Mesenchymal stem cell (in vitro differentiated cells and primary cell): ENCODE data around the gene KCNG2.

Experiments
- DNase-seq: peaks from one replicate; pipeline ENCODE4 v3.0.0-alpha.2; 2013
- H2AFZ ChIP-seq: one replicate; pipeline ENCODE4 v1.6.1; 2013; ENCODE audit warnings: low read depth, mild to moderate bottlenecking, control low read depth, inconsistent platforms, low read length, moderate library complexity
- H2AK5ac ChIP-seq: 2 replicates; pipeline ENCODE4 v1.6.1; 2013; ENCODE audit warnings: low read length, moderate library complexity, mild to moderate bottlenecking, inconsistent platforms; ENCODE audit not compliant: severe bottlenecking
- H2BK120ac ChIP-seq: one replicate; pipeline ENCODE4 v1.6.1; 2013; ENCODE audit warnings: low read depth, mild to moderate bottlenecking, inconsistent platforms, low read length, moderate library complexity
- H2BK12ac ChIP-seq, 2 experiments: one replicate each; pipeline ENCODE4 v1.6.1; 2013; ENCODE audit warnings: inconsistent platforms in 2 of 2, low read length in 2 of 2, mild to moderate bottlenecking in 2 of 2, moderate library complexity in 2 of 2, control low read depth in 1 of 2
- H2BK15ac ChIP-seq: one replicate; pipeline ENCODE4 v1.6.1; 2013; ENCODE audit warnings: mild to moderate bottlenecking, low read depth, inconsistent platforms; ENCODE audit not compliant: poor library complexity, severe bottlenecking
- H2BK5ac ChIP-seq: 2 replicates; pipeline ENCODE4 v1.6.1; 2013; ENCODE audit warnings: low read depth, mild to moderate bottlenecking, low read length, control low read depth, inconsistent platforms; ENCODE audit not compliant: poor library complexity, severe bottlenecking
- H3K14ac ChIP-seq, 2 experiments: one replicate each; pipeline ENCODE4 v1.6.1; 2013; ENCODE audit warnings: inconsistent platforms in 2 of 2, low read length in 2 of 2, control low read depth in 1 of 2, mild to moderate bottlenecking in 1 of 2, moderate library complexity in 1 of 2
- H3K18ac ChIP-seq, 2 experiments: one replicate each; pipeline ENCODE4 v1.6.1; 2013; ENCODE audit warnings: inconsistent platforms in 2 of 2, low read length in 2 of 2, control low read depth in 1 of 2, low read depth in 1 of 2, mild to moderate bottlenecking in 1 of 2
- H3K23ac ChIP-seq, 2 experiments: one replicate each; pipeline ENCODE4 v1.6.1; 2013; ENCODE audit warnings: inconsistent platforms in 2 of 2, low read length in 2 of 2, mild to moderate bottlenecking in 2 of 2, moderate library complexity in 2 of 2, control low read depth in 1 of 2
- H3K27ac ChIP-seq: 2 replicates; pipeline ENCODE4 v1.5.1; 2013; ENCODE audit warnings: mild to moderate bottlenecking, moderate library complexity, low read length, control low read depth, inconsistent platforms; ENCODE audit not compliant: poor library complexity, severe bottlenecking
- H3K27me3 ChIP-seq, 2 experiments: 2 replicates each; pipeline versions ENCODE4 v1.6.1 to v1.7.0; 2013; ENCODE audit warnings: low read length in 2 of 2, mild to moderate bottlenecking in 2 of 2, moderate library complexity in 2 of 2, control low read depth in 1 of 2, inconsistent platforms in 1 of 2; ENCODE audit not compliant: control insufficient read depth in 1 of 2, insufficient read depth in 1 of 2
- H3K36me3 ChIP-seq, 2 experiments: 2 replicates each; pipeline versions ENCODE4 v1.6.1 to v1.7.0; 2013; ENCODE audit warnings: low read length in 2 of 2, control low read depth in 1 of 2, inconsistent platforms in 1 of 2, low read depth in 1 of 2, mild to moderate bottlenecking in 1 of 2; ENCODE audit not compliant: insufficient read depth in 2 of 2, control insufficient read depth in 1 of 2
- H3K4ac ChIP-seq, 2 experiments: one replicate each; pipeline ENCODE4 v1.6.1; 2013; ENCODE audit warnings: inconsistent platforms in 2 of 2, low read length in 2 of 2, mild to moderate bottlenecking in 2 of 2, moderate library complexity in 2 of 2, control low read depth in 1 of 2, low read depth in 1 of 2
- H3K4me1 ChIP-seq: 2 replicates; pipeline ENCODE4 v1.6.1; 2013; ENCODE audit warnings: low read depth, low read length, control low read depth; ENCODE audit not compliant: control insufficient read depth, insufficient read depth
- H3K4me2 ChIP-seq: 2 replicates; pipeline ENCODE4 v1.6.1; 2013; ENCODE audit warnings: low read length, mild to moderate bottlenecking, inconsistent platforms; ENCODE audit not compliant: poor library complexity, severe bottlenecking
- H3K4me3 ChIP-seq, 2 experiments: 2 replicates each; pipeline versions ENCODE4 v1.5.1 to v1.7.0; 2013; ENCODE audit warnings: low read length in 2 of 2, mild to moderate bottlenecking in 2 of 2, control low read depth in 1 of 2, low read depth in 1 of 2; ENCODE audit not compliant: insufficient read depth in 1 of 2
- H3K79me1 ChIP-seq: replicated peaks from 2 replicates; pipeline ENCODE4 v1.6.1; 2013; ENCODE audit warnings: mild to moderate bottlenecking, control low read depth, low read length, inconsistent platforms; ENCODE audit not compliant: poor library complexity, severe bottlenecking
- H3K9ac ChIP-seq: 2 replicates; pipeline ENCODE4 v1.7.0; 2013; ENCODE audit warnings: mild to moderate bottlenecking, low read length, moderate library complexity
- H3K9me3 ChIP-seq: 2 replicates; pipeline ENCODE4 v1.7.0; 2013; ENCODE audit warnings: mild to moderate bottlenecking, low read length; ENCODE audit not compliant: control insufficient read depth
- H4K8ac ChIP-seq: one replicate; pipeline ENCODE4 v1.6.1; 2013; ENCODE audit warnings: inconsistent platforms, mild to moderate bottlenecking, low read length, moderate library complexity
- H4K91ac ChIP-seq: one replicate; pipeline ENCODE4 v1.6.1; 2013; ENCODE audit warnings: mild to moderate bottlenecking, low read length, inconsistent platforms
- WGBS: methylation state at CpG from one replicate; pipeline ENCODE4 v1.1.7; 2013; ENCODE audit warnings: mixed read lengths; 5-methylcytosine and 5-hydroxymethylcytosine counted together

Gene KCNG2

DNA sequence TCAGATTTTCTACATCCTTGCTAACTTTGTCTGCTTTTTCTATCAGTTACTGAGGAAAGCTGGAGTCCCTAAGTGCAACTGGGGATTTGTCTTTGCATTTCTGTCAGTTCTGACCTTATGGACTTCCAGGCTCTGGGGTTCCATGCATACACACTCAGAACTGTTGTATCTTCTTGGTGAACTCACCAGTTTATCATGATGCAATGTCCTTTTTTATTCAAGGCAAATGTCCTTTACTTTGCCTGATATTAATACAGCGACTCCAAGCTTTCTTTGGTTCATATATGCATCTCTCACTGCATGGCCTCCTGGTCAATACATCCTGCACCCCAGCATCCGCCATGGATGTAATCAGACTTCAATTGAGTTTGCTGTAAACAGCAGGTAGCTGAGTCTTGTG lies 109.0 kb downstream of the KCNG2 start:
- no peak overlapping the region for H3K4me2 ChIP-seq
- no peaks in the 10 kb centered on the region for H3K27me3 ChIP-seq
- no peak overlapping the region for H3K27ac ChIP-seq
- no peak overlapping the region for H2BK120ac ChIP-seq
- H3K4me1 ChIP-seq, result peaks cover 8% of the 10 kb centered on the region
- H3K4me3 ChIP-seq, result no peak overlapping the region
- H2AFZ ChIP-seq, result no peak overlapping the region
- no peak overlapping the region for H4K8ac ChIP-seq
- no peak overlapping the region for H3K4ac ChIP-seq
- WGBS, result 97% methylated on average over 2 of the region's 2 CpGs
- H3K14ac ChIP-seq, result no peak overlapping the region
- DNase-seq, result no peak
- H2BK5ac ChIP-seq, result no peak overlapping the region
- H2BK15ac ChIP-seq, result no peak overlapping the region
- no peak overlapping the region for H3K9ac ChIP-seq
- peaks cover 40% of the 10 kb centered on the region for H3K79me1 ChIP-seq
- H2BK12ac ChIP-seq, result no peak overlapping the region
- H3K23ac ChIP-seq, result no peak overlapping the region
- H3K9me3 ChIP-seq, result no peaks in the 10 kb centered on the region
- H3K18ac ChIP-seq, result no peak overlapping the region
- H3K36me3 ChIP-seq, result peaks cover 28 to 44% of the 10 kb centered on the region in 2 experiments
- H2AK5ac ChIP-seq, result no peak overlapping the region
- no peak overlapping the region for H4K91ac ChIP-seq

DNA sequence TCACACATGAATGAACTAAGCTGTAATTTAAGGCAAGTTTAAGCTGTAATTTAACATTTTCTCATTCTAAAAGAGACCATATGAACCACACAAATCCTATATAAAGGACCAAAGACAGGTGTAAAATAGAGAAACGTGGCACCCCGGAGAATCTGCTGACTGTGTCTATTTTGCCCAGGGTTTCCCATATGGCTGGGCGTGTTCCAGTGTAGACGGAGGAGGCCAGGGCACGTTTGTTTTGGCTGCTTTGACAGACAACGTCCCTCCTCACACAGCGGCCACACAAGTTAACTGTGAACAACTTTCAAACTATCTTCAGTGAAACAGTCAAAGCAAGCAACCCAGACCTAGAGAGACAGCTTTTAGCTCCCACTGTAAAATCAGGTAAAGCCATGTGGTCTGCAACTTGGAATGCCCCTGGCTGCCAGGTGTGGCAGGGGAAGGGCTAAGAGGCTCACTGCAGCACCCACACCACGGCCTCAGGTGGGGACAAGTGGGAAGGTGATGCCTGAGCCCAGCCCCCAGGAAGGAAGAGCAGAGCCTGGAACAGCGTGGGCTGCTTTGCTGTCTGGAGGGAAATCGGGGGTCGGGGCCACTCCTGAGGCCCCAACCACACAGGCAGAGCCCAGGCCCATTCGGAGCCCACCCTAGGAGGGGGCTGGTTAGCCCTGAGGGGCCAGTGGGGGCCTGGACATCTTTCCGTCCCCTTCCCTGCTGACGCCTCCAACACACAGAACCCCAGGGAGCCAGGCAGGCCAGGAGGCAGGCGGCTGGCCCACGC lies 113.0 kb downstream of the KCNG2 start:
- Histone ChIP-seq H3K4me3 (no peak overlapping the region), H3K27ac (no peak overlapping the region), H2AK5ac (no peak overlapping the region), H3K79me1 (peaks cover 35% of the 10 kb centered on the region), H2BK120ac (no peak overlapping the region), H2BK12ac (no peak overlapping the region), H3K9me3 (no peaks in the 10 kb centered on the region), H3K4ac (no peak overlapping the region), H3K36me3 (peaks cover 23 to 43% of the 10 kb centered on the region in 2 experiments), H4K91ac (no peak overlapping the region), H4K8ac (no peak overlapping the region), H3K9ac (no peak overlapping the region), H3K23ac (no peak overlapping the region), H3K4me1 (peaks cover 23% of the 10 kb centered on the region), H2BK5ac (no peak overlapping the region), H3K14ac (no peak overlapping the region), H2AFZ (no peak overlapping the region), H3K18ac (no peak overlapping the region), H3K27me3 (no peaks in the 10 kb centered on the region), H3K4me2 (no peak overlapping the region), H2BK15ac (no peak overlapping the region)
- no peak for DNase-seq
- 86% methylated on average over 15 of the region's 16 CpGs for WGBS

DNA sequence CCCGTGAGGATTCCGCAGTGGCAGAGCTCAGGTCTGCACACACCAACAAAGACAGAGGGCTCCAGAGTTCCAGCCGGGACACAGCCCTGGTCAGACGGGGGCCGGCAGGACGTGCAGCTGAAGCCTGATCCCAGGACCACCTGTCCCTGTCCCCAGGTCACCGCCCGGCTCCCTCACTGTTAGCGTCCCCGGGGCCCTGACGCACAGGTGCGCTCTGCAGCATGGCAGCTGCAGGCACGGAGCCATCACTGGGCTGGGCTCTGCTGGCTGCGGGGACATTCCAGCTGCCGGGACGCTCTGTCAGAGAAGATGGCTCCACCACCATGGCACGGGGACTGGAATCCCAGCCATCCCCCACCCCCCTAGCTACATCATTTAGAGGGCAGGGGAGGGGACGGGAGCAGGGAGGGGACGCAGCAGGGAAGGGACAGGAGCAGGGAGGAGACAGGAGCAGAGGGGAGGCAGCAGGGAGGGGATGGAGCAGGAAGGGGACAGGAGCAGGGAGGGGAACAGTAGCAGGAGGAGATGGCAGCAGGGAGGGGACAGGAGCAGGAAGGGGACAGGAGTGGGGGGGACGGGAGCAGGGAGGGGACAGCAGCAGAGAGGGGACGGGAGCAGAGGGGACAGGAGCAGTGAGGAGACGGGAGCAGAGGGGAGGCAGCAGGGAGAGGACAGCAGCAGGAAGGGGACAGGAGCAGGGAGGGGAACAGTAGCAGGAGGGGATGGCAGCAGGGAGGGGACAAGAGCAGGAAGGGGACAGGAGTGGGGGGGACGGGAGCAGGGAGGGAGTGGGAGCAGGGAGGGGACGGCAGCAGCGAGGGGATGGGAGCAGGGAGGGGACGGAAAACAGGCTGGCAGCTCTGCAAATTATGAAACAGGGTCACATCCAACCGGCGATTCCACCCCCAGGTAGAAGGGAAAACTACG lies 113.9 kb downstream of the KCNG2 start:
- Histone ChIP-seq H3K4me3 (peak overlapping the region in 1 of 2 experiments; percentile 19), H2AK5ac (no peak overlapping the region), H3K9me3 (no peaks in the 10 kb centered on the region), H3K36me3 (peaks cover 30 to 51% of the 10 kb centered on the region in 2 experiments), H2BK5ac (no peak overlapping the region), H3K18ac (peak overlapping the region in 1 of 2 experiments; percentile 41), H3K79me1 (peaks cover 42% of the 10 kb centered on the region), H3K4me1 (peaks cover 23% of the 10 kb centered on the region), H3K4me2 (no peak overlapping the region), H2BK12ac (no peak overlapping the region), H2AFZ (no peak overlapping the region), H3K14ac (peak overlapping the region in 1 of 2 experiments; percentile 90), H3K27me3 (no peaks in the 10 kb centered on the region), H2BK15ac (no peak overlapping the region), H3K23ac (no peak overlapping the region), H4K91ac (peak overlapping the region; percentile 18), H3K27ac (no peak overlapping the region), H4K8ac (peak overlapping the region; percentile 35), H2BK120ac (no peak overlapping the region), H3K4ac (no peak overlapping the region), H3K9ac (no peak overlapping the region)
- DNase-seq, result no peak
- 73% methylated on average over 25 of the region's 29 CpGs for WGBS

DNA sequence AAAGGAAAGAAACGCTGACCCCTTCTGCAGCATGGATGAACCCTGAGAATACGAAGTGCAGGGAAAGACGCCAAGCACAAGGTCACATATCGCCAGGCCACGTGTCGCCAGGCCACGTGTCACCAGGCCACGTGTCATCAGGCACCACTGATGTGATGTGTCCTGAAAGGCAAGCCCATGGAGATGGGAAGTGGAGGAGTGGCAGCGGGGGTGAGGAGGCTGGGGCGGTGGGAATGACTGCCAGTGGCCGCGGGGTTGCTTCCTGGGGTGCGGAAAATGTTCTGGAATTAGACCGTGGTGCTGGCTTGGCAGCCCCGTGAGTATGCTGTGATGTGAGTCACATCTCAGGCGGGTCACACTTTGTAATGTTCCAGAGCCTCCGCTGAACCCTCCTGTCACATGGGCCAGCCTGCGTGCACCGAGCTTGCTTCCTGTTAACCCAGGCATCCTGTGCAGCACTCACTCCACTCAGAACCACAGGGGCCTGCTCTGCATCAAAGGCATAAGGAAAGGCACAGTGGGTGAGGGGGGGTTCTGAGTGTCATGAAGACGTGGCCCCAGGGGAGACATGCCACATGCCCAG lies 114.8 kb downstream of the KCNG2 start:
- Histone ChIP-seq H2BK120ac (no peak overlapping the region), H3K27me3 (no peaks in the 10 kb centered on the region), H3K14ac (no peak overlapping the region), H4K91ac (no peak overlapping the region), H4K8ac (no peak overlapping the region), H3K27ac (no peak overlapping the region), H3K4me1 (peaks cover 23% of the 10 kb centered on the region), H3K23ac (no peak overlapping the region), H3K18ac (no peak overlapping the region), H3K4ac (no peak overlapping the region), H3K79me1 (peaks cover 50% of the 10 kb centered on the region), H3K36me3 (peaks cover 37 to 60% of the 10 kb centered on the region in 2 experiments), H2AFZ (no peak overlapping the region), H3K9ac (no peak overlapping the region), H3K4me3 (peak overlapping the region in 1 of 2 experiments; percentile 3), H2BK5ac (no peak overlapping the region), H2BK15ac (no peak overlapping the region), H2AK5ac (no peak overlapping the region), H3K9me3 (no peaks in the 10 kb centered on the region), H2BK12ac (no peak overlapping the region), H3K4me2 (no peak overlapping the region)
- peak; percentile 44 for DNase-seq
- 85% methylated on average over 20 of the region's 20 CpGs for WGBS
